HG03045 (cell line): Measurements from ENCODE around the gene TNFAIP8L2.
A peak's percentile ranks its signal among the peaks of the same experiment; 100 is the strongest.
"Not testable (repeated sequence)": the region's sequence is repeated elsewhere in the genome, so short reads cannot be mapped to it uniquely, and the experiment has no call there.

Experiments used
- ATAC-seq: cut with Tn5 transposase; IDR thresholded peaks from one replicate; pipeline ENCODE4 v1.9.1; 2021; ENCODE audit warnings: mild to moderate bottlenecking, moderate library complexity; ENCODE audit not compliant: unreplicated experiment

TNFAIP8L2 gene

DNA sequence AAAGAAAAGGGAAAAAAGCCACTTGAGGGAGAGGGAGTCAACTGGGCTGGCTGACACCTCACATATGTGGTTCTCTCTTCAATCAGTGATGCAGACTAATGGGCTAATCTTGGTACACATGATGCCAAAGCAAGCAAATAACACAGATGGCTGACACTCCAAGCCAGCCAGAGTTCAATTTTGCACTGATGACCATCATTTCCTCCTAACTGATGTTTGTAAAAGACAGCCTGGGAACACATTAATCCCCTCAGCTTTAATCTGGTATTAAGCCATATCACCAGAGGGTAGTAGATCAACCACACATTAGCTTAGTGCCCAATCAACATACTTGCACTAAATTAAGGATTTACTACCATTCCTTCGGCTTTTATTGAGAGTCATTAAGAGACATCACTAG lies 30.8 kb downstream of the TNFAIP8L2 start:
- ATAC-seq: no peak

DNA sequence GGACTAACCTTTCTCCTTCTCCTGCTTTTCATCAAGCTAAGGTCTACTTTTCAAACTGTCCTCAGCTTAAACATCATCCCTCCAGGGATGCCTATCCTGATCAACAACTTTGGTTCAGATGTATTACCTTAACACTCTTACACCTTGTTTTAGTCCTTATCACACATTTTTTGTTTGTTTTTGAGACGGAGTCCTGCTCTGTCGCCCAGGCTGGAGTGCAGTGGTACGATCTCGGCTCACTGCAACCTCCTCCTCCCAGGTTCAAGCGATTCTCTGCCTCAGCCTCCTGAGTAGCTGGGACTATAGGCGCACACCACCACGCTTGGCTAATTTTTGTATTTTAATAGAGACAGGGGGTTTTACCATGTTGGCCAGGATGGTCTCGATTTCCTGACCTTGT lies 32.2 kb downstream of the TNFAIP8L2 start:
- ATAC-seq: not testable (repeated sequence)

DNA sequence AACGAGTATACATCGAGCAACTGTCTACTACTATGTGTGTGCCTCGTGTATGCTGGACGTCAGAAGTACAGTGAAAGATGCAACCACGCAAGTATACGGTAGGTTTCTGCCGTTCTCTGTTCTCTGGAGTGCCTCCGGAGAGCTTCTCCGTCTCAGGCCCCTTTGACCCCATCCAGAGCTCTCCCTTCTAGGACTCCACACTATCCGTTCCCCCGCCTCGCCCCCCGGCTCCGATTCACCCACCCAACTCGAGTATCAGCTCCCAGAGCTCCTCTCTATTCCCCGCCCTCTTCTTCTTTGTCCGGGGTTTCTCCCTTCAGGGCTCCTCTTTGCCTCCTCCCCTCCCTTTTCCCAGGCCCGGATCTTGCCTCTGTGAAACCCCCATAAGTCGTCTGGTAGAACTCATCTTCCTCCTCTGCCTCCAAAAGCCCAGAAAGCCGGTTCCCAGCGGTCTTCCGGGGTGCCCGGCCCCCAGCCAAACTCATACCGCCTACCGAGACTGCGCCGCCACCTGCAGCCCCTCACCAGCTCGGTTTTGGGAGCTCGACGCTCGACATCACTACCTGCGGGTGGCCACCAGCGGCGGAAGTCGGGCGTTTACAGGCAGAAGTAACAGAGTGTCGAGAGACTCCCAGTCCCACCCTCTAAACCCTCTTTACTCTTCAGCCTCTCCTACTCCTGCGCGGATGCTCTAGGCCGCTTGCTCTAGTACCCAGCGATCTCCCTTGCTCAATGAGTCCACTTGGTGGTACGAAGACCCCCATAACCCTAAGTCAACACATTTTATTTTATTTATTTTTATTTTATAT lies 33.4 kb downstream of the TNFAIP8L2 start, which contains the start of gene VPS72:
VPS72 (minus strand) TSS at position 561 of the 809 bp plus-strand sequence; CDS start at position 485, 76 bp downstream.
- ATAC-seq: peak; percentile 79

DNA sequence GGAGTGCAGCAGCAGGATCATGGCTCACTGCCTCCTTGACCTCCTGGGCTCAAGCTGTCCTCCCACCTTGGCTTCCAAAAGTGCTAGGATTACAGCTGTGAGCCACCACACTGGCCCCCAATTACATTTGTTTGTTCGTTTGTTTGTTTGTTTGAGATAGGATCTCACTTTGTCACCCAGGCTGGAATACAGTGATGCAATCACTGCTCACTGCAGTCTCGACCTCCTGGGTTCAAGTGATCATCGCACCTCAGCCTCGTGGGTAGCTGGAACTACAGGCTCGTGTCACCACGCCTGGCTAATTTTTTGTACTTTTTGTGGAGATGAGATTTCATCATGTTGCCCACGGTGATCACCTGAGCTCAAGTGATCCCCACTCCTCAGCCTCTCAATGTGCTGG lies 35.6 kb downstream of the TNFAIP8L2 start:
- no peak for ATAC-seq

DNA sequence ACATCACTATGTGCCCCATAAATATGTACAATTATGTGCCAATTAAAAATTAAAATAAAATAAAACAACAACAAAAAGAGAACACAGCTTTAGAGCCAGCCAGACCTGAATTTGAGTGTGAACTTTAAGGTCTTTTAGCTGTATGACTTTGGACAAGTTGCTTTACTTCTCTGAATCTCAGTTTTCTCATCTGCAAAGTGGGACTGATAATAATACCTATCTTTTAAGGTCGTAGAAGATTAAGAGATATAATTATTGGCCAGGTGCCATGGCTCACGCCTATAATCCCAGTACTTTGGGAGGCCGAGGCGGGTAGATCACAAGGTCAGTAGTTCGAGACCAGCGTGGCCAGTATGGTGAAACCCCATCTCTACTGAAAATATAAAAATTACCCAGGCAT lies 36.9 kb downstream of the TNFAIP8L2 start:
- ATAC-seq: no peak

DNA sequence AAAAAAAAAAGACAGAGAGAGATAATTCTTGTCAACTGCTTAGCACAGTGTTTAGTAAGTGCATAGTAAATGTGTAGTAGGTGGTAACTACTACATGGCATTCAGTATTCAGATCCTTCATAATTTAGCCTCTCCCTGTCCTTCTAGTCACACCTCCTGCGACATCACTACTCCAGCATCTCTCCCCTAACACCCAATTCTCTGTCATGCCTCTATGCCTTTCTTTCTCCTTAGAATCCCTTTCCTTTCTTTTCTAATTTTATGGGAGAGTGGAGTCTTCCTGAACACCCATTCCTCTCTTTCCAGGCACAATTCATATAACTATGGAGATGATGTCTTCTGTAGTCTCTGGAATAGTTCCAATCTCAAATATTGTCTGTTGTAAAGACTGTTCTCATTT lies 37.4 kb downstream of the TNFAIP8L2 start:
- ATAC-seq: no peak

DNA sequence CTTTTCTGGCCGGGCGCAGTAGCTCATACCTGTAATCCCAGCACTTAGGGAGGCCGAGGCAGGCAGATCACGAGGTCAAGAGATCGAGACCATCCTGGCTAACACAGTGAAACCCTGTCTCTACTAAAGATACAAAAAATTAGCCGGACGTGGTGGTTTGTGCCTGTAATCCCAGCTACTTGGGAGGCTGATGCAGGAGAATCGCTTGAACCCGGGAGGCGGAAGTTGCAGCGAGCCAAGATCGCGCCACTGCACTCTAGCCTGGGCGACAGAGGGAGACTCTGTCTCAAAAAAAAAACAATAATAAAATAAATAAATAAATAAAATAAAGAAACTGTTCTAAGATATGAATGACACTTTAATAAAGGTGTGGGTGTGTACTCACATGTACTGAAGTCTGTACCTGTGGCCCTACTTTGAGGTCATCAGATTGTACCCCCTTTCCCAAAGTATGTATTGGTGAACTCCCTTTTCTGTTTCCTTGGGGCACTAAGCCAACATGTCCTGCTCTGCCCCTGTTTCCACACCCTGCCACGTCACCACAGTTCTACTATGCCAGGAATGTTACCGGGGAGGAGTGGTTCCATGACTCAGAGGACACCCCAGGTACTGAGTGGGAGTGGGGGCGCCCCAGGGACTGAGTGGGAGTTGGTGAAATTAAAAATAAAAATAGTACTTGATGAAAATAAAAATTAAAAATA lies 38.6 kb downstream of the TNFAIP8L2 start:
- ATAC-seq: not testable (repeated sequence)

DNA sequence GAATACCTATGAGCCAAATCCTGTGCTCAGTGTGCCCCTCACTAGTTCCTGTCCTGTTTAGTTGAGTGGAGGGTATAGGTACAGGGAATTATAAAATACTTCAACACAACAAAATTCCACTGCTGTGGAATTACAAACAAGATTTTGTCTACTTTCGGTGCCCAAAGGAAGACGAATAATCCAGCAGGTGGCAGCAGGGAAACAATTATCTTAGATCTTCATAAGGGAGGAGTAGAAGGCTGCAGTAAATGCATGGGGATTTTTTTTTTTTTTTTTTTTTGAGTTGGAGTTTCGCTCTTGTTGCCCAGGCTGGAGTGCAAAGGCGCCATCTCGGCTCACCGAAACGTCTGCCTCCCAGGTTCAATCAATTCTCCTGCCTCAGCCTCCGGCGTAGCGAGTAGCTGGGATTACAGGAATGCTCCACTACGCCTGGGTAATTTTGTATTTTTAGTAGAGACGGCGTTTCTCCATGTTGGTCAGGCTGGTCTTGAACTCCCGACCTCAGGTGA lies 39.9 kb downstream of the TNFAIP8L2 start:
- ATAC-seq: no peak

DNA sequence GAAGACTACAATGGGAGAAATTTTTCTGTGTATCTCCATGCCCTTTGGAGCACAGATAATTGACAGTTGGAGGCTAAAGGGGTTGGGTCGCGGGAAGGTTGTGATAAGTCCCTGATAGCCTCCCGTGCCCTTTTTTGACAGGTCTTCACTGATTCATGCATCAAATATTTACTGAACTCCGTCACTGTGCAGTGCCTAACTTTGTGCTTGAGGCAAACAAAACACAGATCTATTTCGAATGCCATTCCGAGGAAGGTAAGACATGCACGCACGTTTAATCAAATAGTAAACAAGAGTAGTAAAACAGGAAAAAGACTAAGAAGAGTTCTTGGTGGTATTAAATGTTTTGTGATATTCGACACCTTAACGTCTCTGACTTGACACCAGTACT lies 41.4 kb downstream of the TNFAIP8L2 start:
- no peak for ATAC-seq

DNA sequence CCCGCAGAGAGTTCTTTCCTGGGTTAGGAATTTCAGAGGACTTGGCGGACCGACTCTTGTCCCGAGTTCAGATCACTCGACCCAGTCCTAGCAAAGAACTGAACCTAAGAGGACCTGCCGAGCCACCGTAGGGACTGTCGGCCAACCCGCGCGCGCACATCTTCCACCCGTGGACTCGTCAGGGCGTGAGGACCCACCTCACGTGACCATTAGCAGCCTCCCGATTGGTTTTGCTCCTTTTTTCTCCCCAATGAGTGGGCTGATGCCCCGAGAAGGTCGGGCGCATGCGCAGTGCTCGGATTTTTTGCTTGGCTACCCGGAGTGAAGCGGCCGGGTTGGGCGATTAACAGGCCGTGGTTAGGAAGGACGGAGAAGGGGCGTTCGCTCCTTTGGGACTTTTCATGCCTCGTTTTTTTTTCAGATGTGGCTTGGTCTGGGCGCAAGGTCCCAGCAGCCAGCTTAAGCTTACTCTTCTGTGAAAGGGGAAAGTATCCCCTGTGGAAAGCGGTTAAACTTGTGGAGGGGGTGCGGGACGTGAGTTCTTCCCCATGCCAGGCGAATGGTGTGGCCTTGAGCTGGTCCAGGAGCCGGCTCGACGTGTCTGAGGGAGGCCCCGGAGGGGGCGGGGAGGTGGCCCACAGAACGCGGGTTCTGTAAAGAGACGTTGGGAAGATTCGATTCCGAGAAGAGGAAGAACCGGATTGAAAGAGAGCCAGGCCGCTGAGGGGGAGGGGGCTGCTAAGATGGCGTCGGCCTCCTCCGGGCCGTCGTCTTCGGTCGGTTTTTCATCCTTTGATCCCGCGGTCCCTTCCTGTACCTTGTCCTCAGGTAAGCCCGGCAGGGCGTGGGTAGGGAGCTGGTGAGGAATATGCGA lies 42.0 kb downstream of the TNFAIP8L2 start, which contains the start of gene PIP5K1A:
PIP5K1A (plus strand) TSS at position 299 of the 874 bp plus-strand sequence; CDS start at position 744, 445 bp downstream.
- ATAC-seq: peak; percentile 80

DNA sequence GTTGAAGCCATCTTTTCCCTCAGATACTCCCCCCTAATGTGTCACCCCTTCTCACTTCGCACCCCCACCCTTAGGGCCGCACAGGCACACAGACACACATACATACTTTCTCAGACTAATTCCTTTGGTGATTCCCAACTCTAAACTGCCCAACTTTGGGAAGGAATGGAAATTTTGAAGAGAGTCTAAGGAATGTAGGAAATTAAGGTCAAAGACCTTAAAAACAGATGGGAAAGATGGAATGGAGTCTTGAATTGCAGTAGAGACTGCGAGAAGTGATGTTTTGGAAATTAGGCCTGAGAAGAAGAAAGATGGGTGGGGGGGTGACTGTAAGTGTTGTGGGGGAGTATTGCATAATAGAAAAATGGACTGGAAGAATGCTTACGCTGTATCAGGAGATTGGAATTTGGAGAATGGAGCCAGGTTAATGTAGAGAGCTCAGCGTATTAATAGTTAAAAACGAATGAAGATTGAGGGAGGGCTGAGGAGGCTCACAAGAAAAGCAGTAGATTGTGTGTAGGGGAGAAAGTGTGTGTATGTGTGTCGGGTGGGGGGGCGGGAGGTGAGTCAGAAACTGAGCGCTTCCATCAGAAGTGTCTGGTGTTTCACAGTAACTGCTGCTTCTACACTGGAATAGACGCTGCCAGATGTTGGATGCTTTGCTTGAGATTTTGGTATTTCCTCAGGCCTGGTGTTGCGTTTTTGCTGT lies 43.6 kb downstream of the TNFAIP8L2 start:
- ATAC-seq: no peak

DNA sequence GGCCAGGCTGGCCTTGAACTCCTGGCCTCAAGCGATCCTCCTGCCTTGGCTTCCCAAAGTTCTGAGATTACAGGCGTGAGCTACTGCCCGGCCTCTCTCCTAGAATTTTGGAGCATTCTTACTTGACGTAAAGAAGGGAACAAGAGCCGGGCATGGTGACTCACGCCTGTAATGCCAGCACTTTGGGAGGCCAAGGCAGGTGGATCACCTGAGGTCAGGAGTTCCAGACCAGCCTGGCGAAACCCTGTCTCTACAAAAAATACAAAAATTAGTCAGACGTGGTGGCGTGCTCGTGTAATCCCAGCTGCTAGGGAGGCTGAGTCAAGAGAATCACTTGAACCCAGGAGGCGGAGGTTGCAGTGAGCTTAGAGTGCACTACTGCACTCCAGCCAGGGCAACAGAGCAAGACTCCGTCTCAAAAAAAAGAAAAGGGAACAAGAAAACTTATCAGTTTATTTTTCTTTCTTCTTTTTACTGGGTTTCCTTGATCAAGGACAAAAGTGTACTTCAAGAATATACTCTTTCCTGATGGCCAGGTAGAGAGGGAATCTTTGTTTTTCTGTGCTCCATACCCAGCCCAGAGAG lies 49.0 kb downstream of the TNFAIP8L2 start:
- not testable (repeated sequence) for ATAC-seq
